NCI-H1092 (cell line): ENCODE data around the gene DNALI1.
"Not testable (repeated sequence)": the region's sequence is repeated elsewhere in the genome, so short reads cannot be mapped to it uniquely, and the experiment has no call there.

Experiments
- DNase-seq: peaks from one replicate; lab custom pipeline; 2025; lab: John Stamatoyannopoulos, UW

DNALI1 gene

DNA sequence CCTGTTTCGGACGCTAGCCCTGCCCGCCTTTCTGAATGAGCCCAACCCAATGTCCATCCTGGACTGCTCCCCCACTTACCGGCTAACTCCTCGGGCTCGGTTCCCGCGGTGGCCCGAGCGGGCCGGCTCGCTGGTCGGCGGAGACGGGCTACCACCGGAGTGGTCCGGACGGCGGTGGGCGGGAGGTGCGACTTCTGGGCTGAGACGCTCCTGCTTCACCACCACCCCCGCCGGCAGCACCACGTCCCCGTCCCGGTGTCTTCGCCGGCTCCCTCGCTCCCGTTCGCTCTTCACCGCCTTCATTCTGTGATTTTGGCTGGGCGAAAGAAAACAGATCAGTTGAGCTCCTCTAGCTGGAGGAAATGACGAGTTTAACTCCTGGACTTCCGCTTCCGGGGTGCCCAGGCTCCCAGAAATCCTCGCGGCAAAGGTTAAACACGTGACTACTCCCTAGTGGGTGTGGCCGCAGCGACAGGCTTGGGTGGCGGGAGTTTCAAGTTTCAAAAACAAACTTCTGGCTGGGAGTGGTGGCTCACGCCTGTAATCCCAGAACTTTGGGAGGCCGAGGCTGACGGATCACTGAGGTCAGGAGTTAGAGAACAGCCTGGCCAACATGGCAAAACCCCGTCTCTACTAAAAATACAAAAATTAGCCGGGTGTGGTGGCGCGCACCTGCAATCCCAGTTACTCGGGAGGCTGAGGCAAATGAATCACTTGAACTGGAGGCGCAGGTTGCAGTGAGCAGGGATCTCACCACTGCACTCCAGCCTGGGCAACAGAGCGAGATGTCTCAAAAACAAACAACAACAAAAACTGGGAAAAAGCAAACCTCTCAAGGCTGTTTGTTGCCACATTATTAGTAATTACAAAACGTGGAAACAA is 2.6 kb upstream of the DNALI1 start, which contains the start of gene SNIP1:
SNIP1 (minus strand) TSS at position 367 of the 882 bp plus-strand sequence; CDS start at position 303, 64 bp downstream.
- peak; percentile 90 for DNase-seq

DNA sequence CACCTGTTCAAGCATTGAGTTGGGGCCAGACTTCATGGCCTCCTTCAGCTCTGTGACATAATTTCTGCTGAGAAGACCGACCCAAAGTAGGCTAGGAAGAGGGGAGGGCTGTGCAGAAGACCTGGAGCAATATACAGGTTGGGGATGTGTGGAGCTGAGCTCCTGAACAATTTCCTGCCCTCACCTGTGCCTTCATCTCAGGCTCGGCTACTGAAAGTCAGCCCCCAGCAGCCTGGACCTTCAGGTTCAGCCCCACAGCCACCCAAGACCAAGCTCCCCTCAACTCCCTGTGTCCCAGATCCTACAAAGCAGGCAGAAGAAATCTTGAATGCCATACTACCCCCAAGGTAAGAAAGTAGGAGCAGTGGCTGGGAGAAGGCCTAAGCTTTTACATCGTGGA is 662 bp downstream of the DNALI1 start:
- DNase-seq: no peak

DNA sequence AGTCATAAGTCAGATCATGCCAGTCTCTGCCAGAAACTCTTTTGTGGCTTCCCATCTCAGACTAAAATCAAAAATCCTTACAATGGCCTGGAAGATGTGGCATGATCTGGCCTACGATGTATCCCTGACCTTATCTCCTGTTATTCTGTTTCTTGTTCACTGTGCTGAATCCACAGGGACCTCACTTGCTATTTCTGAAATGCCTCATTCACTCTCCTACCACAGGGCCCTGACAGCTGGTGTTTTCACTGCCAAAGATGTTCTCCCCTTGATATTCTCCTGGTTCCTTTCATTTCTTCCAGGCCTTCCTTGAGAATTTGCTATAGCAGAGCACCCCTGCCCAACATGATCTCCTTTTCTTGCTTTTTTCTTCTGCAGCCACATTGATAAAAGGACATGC is 1.7 kb downstream of the DNALI1 start:
- no peak for DNase-seq

DNA sequence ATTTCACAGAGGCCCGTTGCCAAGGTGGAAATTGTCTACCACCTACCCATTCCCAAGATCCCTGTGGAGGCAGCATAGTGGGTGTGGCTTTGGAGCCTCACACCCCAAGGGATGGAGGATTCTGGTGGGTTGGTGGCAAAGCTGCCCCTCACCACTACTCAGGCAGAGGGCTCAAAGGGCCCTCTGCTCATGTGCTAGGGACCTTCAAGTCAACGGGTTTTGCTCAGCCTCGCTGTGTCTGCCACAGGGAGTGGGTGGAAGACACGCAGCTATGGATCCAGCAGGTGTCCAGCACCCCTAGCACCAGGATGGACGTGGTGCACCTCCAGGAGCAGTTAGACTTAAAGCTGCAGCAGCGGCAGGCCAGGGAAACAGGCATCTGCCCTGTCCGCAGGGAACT is 2.3 kb downstream of the DNALI1 start:
- DNase-seq: no peak

DNA sequence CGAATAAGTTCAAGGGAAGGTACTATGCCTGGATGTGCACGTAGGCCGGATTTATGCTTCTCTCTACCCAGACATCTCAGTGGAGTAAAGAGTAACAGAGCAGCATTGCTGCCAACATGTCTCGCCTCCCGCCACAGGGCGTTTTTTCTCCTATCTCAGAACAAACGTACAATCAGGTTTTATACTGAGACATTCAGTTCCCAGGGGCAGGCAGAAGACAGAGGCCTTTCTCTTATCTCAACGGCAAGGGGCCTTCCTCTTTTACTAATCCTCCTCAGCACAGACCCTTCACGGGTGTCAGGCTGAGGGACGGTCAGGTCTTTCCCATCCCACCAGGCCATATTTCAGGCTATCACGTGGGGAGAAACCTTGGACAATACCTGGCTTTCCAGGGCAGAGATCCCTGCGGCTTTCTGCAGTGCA is 3.2 kb downstream of the DNALI1 start:
- DNase-seq: not testable (repeated sequence)

DNA sequence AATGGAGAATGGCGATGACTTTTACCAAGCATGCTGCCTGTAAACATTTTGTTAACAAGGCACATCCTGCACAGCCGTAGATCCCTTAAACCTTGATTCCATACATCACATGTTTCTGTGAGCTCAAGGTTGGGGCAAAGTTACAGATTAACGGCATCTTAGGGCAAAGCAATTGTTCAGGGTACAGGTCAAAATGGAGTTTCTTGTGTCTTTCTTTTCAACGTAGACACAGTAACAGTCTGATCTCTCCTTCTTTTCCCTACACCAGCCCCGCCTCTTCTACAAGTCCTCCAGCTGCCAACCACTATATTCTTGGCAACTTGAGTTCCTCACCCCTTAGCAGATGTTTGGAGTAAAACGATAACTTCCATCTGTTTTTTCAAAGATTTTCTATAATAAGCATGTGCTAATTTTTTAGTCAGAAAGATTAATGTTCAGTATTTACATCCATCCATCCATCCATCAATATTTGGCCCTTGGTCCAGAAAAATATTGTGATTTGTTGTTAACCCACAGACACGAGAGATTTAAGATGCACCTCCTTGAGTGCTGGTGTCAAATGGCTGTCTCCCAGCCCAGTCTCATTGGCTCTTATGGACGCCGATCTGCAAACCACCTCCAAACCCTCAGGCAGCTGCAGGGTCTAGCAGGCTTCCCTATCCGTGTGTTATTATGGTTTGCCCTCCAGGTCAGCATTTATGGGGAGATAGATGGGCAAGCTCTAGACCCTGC is 3.8 kb downstream of the DNALI1 start:
- no peak for DNase-seq

DNA sequence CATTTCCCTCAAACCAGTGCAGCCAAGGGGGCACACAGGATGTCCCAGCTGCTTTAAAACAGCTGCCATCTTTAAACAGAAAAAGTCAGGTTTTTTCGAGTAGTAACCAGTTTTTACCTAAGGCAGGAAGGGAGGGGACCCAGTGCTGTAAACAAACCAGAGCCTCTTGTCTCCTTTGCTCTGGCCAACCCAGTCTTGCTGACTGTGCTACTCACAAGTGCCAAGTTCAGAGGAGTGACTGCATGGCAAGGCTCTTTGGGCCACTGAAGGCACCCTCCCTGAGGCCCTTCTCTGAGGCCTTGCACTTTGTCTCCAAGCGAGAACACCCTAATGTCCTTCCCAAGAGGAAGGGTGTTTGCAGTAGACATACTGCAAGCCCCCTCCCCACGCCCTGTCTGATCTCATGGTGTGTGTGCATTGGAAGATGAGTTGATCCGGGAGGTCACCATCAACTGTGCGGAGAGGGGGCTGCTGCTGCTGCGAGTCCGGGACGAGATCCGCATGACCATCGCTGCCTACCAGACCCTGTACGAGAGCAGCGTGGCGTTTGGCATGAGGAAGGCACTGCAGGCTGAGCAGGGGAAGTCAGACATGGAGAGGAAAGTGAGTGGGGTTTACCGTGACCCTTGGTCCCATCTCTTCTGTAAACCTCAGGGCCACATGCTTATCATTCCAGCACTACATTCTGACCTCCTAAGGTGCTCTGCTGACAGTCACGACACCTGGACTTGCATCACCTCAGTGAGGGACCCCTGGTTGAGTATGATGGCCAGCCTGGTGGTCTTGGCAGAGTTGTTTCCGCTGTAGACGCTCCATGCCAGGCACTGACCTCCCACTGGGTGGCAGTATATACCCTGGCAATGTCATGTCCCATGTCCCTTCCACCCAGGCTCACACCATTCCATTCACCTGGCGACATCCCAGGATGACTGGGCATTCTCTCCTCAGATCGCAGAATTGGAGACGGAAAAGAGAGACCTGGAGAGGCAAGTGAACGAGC is 4.7 kb downstream of the DNALI1 start:
- no peak for DNase-seq

DNA sequence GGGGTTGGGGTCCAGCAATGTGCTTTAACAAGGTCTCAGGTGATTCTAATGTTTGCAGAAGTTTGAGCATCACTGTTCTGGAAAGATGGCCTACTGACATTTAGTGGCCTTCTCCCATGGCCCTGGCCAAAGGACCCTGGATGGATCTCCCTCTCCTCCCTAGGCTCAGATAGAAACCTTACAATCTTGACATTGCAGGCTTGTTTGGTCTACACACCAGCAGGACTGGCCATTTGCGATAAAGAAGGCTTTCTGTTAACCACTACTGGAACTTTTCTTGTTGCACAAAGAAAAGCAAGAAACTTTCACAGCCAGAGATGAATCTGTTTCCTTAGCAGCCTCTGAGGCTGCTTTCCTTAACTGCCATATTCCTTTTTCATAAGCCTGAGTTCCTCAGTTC is 6.2 kb downstream of the DNALI1 start:
- no peak for DNase-seq

DNA sequence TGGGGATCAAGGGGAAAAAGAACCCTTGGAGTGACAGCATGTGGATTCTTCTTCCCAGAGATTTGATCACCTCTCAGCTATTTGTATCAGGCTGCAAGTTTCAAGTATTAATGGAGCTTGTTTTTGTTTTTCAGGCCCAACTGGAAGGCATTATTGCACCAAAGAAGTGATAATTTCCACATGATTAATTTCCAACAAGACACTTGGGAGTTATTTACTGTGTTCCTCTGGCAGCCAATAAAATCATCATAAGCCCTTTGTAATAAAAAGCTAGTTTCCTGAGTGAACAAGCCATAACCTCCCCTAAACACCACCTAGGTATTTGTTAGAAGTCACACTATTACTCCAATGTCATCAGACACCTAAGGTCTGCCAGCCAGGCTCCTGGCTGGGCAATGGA is 8.2 kb downstream of the DNALI1 start:
- no peak for DNase-seq

DNA sequence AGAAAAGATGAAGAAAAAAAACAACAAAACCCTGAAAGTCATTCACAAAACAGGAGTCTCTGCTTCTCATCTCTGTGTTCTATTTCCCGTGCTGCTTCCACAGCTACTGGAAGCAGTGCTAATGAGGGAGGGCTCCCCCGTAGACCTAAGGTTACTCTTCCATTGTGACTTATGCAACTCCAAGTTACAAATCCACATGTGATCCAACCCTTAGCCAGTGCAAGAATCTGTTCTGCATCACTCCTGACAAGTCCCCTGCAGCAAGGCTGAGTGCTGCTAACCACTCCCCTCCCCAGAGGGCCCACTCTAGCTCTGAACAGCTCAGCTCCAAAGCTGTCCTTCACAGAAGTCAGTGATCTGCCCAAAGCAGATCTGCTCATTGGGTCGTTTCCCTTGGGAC is 10.3 kb downstream of the DNALI1 start:
- no peak for DNase-seq

DNA sequence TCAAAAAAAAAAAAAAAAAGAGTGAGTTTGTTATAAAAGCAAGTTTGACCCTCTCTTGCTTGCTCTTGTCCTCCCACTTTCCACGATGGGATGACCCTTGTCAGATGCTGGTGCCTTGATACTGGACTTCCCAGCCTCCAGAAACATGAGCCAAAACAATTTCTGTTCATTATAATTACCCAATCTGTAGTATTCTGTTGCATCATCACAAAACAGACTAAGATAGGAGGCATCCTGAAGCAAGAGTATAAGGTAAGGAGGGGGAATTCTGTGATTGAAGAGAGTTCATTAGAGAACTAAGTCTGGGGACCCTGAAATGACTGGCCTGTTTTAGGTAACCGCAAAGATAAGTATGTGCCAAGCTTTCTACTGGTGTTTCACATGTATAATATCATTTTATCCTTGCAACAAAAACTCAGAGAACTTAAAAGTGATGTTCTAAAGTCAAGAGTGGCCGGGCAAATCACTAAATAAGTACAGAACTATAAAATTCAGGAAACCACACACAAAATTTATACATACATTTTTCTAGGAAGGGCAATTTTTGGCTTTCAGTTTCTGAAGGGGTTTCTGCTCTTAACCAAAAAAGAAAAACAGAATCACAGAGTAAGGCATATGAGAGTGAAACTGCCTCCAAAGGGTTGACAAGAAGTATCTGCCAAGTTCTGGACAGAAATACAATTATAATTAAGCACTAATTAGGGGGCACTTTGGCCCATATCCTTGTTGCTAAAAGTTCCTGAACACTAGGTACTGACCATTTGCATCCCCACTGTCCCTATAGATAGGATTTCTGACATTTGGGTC is 14.0 kb downstream of the DNALI1 start:
- DNase-seq: no peak

DNA sequence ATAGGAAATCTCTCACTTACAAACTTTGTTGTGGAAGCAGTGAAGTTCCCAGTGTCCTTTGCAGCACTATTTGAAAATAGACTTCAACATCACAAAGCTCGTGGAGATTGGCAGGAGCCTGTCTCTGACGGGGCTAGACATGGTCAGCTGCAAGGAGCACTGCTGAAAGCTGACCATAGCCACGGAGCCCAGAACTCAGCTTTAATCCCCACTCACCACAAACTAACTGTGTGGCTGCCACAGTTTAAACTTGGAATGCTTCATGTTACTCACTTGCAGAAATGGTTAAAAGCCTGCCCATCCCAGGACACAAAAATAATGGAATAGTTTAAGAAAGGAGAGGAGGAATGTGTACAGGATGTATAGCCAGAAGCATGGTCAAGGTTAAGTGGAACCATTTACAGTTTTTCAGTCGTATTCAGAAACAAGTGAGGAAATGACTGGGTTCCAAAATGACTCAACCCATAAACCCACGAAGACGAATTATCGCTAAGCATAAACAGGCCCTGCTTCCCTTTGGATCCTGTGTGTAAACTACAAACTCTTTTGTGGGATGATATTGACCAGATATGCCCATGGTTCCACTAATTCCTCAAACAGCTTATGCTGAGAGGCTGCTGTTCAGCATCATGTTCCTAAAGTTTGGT is 18.2 kb downstream of the DNALI1 start:
- DNase-seq: no peak

DNA sequence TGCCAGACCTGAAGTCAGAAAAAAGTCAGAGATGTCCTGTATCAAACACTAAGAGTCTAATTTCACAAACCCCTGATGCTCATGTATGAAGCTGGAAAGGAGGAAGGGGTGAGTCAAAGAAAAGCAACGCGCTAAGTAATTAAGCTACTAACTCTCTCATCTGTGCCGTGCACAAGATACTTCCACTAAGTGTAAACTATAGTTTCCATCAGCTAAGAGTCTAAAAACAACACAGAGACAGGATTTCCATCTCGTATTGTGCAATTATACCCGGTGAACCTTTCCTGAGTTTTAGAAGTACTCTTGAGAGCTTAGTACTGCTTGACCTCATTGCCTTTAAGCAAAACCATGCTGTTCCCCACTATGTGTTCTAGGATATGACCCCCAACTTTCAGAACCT is 19.0 kb downstream of the DNALI1 start:
- DNase-seq: no peak

DNA sequence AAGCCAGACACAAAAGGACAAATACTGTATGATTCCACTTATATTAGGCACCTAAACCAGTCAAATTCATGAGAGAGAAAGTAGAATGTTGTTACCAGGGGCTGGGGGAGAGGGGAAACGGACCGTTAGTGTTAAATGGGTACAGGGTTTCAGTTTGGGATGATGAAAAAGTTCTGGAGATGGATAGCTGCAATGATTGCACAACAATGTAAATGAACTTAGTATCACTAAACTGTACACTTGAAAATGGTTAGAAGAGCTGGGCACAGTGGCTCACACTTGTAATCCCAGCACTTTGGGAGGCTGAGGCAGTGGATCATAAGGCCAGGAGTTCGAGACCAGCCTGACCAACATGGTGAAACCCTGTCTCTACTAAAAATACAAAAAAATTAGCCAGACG is 27.8 kb downstream of the DNALI1 start:
- not testable (repeated sequence) for DNase-seq

DNA sequence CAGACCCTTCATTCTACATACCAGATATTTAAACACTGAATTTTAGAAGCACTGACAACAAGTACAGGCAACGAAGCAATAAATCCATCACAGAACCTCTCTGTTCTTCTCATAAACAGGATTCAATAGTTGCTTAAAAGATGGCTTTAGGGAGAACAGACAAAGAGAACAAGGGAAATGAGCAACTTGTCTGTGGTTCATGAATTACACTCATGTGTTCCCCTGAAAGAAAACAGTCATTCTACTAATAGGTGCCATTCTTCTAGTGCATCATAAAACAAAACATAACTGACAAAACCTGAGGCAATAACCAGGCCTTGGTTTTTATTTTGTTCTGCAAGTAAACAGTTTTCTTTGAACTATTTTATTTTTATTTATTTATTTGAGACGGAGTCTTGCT is 32.2 kb downstream of the DNALI1 start:
- DNase-seq: no peak

DNA sequence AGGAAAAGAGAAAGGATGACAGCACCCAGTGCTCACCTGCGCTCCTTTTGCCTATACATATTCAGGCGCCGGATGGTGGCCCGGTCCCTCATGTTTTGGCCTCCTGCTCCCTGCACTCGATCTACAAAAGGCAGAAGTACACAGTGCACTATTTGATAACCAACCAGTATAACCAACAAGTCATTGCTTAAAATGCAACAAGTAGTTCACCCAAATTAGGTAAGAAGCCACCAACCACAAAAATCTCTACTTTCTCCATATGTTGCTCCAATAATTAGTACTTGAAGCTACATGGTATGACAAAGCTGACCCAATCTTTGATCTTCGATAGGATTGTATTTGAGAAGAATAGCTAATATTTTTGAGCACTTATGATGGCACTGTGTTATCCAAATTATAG is 37.0 kb downstream of the DNALI1 start:
- DNase-seq: no peak

DNA sequence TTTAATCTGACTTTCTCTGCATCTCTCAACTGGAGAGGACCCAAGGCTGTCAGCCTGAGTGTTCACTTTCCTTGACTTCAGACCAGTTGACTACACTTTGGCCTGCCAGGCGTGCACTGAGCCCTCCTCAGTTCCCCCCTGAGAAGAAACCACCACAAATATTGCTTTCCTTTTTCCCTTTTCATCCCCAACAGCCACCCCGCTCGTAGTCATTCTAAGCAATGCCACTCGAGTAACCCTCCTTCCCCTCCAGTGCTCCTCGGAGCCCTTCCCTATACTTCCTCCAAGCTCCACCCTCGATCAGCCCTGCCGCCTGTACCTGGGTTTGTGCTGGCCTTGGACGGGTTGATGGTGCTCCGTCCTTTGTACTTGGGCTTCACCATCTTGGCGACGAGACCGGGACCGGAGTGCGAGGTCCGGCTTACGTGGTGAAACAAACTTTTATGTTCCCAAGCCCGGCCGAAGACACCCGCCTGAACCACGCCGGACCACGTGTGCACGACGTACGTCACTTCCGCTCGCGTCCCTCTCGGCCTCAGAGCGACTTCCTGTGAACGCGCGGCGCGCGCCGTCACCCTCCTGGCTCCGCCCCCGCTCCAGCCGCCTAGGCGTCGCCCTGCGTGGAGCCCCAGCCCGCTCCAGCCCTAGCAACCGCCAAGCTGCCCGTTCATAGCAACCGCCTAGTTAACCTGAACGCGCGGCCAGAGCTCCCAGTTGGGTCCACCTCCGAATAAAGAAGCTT is 38.9 kb downstream of the DNALI1 start, which contains the start of gene GNL2:
GNL2 (minus strand) TSS at position 498 of the 742 bp plus-strand sequence; CDS start at position 383, 115 bp downstream.
- peak; percentile 97 for DNase-seq

DNA sequence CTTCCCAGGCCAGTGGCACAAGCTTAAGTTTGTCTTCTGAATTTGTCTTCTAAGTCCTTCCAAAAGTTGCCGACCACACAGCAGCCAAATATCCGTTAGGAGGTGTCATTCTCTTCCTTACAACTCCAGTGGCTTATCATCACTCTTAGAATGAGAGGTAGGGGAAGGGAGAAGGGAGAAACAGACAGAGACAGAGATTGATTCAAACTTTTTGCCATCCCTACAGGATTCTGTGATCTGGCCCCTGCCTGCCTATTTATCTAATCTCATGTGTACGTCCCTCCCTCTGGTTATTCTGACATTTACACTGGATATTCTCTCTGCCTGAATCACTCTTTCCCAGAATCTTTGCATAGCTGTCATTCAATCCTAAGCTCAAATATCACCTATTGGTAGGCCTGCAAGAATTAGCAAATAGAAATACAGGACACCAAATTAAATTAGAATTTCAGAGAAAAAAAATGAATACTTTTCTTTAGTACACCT is 39.5 kb downstream of the DNALI1 start:
- no peak for DNase-seq

DNA sequence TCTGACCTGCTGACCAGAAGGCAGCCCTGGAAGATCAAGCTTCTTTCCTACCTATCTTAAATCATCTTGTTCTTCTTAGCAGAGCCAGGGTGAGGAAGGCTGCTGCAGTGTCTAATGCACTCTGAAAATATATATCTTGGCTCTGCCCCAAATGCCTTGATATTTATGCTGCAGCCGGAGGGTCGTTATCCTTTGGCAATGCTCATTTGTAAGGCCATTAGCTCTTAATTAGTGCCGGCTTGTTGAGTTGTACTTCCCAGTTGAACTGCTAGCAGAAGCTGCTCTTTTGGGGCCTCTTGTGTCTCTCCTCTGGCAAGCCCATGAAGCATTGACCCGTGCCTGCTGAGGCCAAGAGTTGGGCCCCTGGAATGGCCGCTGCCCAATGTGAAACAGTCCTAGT is 43.2 kb downstream of the DNALI1 start:
- no peak for DNase-seq

DNA sequence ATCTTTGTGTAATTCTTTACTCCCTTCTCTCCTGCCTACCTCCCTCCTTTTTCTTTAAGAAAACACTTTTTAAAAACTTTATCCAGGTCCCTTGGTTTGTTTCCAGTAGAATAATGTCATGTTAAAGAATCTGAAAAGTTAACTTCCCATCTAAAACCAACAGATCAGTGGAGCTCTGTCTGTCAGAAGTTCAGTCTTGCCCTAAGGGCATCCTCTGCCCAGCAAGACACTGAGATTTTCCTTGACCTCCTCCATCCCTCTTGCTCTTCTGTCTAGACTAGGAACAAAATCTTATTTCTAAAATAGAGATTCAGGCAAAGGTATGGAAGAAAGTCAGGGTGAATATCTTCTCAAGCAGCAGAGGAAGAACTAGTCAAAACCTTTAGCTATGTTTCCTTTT is 44.7 kb downstream of the DNALI1 start:
- DNase-seq: no peak
